ENCODE data around the gene ZBTB20. TPM values are rescaled to one million over a fixed set of nuclear protein-coding genes. Genes with fewer than 3 reads are reported as not detected.

ZBTB20 gene
- total RNA-seq, 2 donors from 2014 or later, result 111 to 189 TPM

- WGBS, result 72% methylated on average over 4 of the region's 4 CpGs
- Histone ChIP-seq H3K9me3 (no peaks in the 10 kb centered on the region), H3K36me3 (no peaks in the 10 kb centered on the region), H3K27me3 (replicated peaks; ENCODE audit: insufficient read depth) (no peaks in the 10 kb centered on the region), H3K4me3 (no peak overlapping the region), H3K4me1 (replicated peaks) (no peaks in the 10 kb centered on the region), H3K27ac (no peak overlapping the region)
- intact Hi-C loops (cut with DNase I), result no loop called here
- no peak for DNase-seq (ENCODE audit: low spot score)
- no peak for TF ChIP-seq CTCF (IDR thresholded peaks at IDR 0.05)
- no peak for TF ChIP-seq POLR2A (IDR thresholded peaks at IDR 0.05)
- no peak for TF ChIP-seq POLR2AphosphoS5 (IDR thresholded peaks at IDR 0.05)
Measured at GRCh38 chr3:114651555-114651954, 495.5 kb downstream of the ZBTB20 start.

- TF ChIP-seq POLR2AphosphoS5 (IDR thresholded peaks at IDR 0.05) (no peak), POLR2A (IDR thresholded peaks at IDR 0.05) (no peak), CTCF (IDR thresholded peaks at IDR 0.05) (no peak)
- 22% methylated on average over 3 of the region's 3 CpGs for WGBS
- no peak overlapping the region for H3K27ac ChIP-seq
- no peaks in the 10 kb centered on the region for H3K27me3 ChIP-seq (replicated peaks; ENCODE audit: insufficient read depth)
- intact Hi-C loops (cut with DNase I), result no loop called here
- no peaks in the 10 kb centered on the region for H3K36me3 ChIP-seq
- no peak overlapping the region for H3K4me3 ChIP-seq
- no peak for DNase-seq (ENCODE audit: low spot score)
- no peaks in the 10 kb centered on the region for H3K4me1 ChIP-seq (replicated peaks)
- H3K9me3 ChIP-seq, result no peaks in the 10 kb centered on the region
Measured at GRCh38 chr3:114650808-114651207, 496.3 kb downstream of the ZBTB20 start.

- intact Hi-C loops (cut with DNase I), result no loop called here
Measured at GRCh38 chr3:114649331-114649730, 497.8 kb downstream of the ZBTB20 start.

GRCh38 chr3:114646526-114646925, 500.6 kb downstream of the ZBTB20 start:
- no peak for DNase-seq (ENCODE audit: low spot score)
- no peak overlapping the region for H3K4me3 ChIP-seq
- 45% methylated on average over 2 of the region's 2 CpGs for WGBS
- H3K36me3 ChIP-seq, result no peaks in the 10 kb centered on the region
- H3K9me3 ChIP-seq, result no peaks in the 10 kb centered on the region
- H3K27ac ChIP-seq, result no peak overlapping the region
- H3K4me1 ChIP-seq (replicated peaks), result no peaks in the 10 kb centered on the region
- no peaks in the 10 kb centered on the region for H3K27me3 ChIP-seq (replicated peaks; ENCODE audit: insufficient read depth)
- no peak for TF ChIP-seq POLR2AphosphoS5 (IDR thresholded peaks at IDR 0.05)
- TF ChIP-seq CTCF (IDR thresholded peaks at IDR 0.05), result no peak
- TF ChIP-seq POLR2A (IDR thresholded peaks at IDR 0.05), result no peak
- intact Hi-C loops (cut with DNase I), result no loop called here

More at GRCh38 chr3:114649331-114649730, 497.8 kb downstream of the ZBTB20 start:
- DNase-seq (ENCODE audit: low spot score), result no peak
- Histone ChIP-seq H3K27me3 (replicated peaks; ENCODE audit: insufficient read depth) (no peaks in the 10 kb centered on the region), H3K9me3 (no peaks in the 10 kb centered on the region), H3K36me3 (no peaks in the 10 kb centered on the region), H3K4me3 (no peak overlapping the region), H3K4me1 (replicated peaks) (no peaks in the 10 kb centered on the region), H3K27ac (no peak overlapping the region)
- TF ChIP-seq POLR2A (IDR thresholded peaks at IDR 0.05) (no peak), CTCF (IDR thresholded peaks at IDR 0.05) (no peak), POLR2AphosphoS5 (IDR thresholded peaks at IDR 0.05) (no peak)

GRCh38 chr3:114645392-114645791, 501.7 kb downstream of the ZBTB20 start:
- DNase-seq (ENCODE audit: low spot score), result no peak
- 88% methylated on average over 1 of the region's 1 CpG for WGBS
- Histone ChIP-seq H3K27ac (no peak overlapping the region), H3K4me3 (no peak overlapping the region), H3K9me3 (no peaks in the 10 kb centered on the region), H3K4me1 (replicated peaks) (no peaks in the 10 kb centered on the region), H3K36me3 (no peaks in the 10 kb centered on the region), H3K27me3 (replicated peaks; ENCODE audit: insufficient read depth) (no peaks in the 10 kb centered on the region)
- intact Hi-C loops (cut with DNase I), result no loop called here
- TF ChIP-seq POLR2A (IDR thresholded peaks at IDR 0.05), result no peak
- no peak for TF ChIP-seq POLR2AphosphoS5 (IDR thresholded peaks at IDR 0.05)
- no peak for TF ChIP-seq CTCF (IDR thresholded peaks at IDR 0.05)
